ENCODE measurements around the gene LCN6. TPM values are rescaled to one million over a fixed set of nuclear protein-coding genes. Genes with fewer than 3 reads are reported as not detected.

The LCN6 gene
- polyA plus RNA-seq, 1 donor from 2014 or later: not detected

DNA sequence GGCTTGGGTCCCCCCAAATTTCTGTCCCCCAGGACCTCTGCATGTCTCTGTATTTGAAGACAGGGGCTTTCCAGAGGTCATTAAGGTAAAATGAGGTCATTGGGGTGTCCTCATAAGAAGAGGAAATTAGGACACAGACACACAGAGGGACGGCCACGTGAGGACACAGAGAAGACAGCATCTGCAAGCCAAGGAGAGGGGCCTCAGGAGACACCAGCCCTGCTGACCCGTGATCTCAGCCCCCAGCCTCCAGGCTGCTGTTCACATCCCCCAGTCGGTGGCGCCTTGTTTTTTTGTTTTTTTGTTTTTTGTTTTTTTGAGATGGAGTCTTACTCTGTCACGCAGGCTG is 46.6 kb upstream of the LCN6 start:
- no peaks in the 10 kb centered on the region for H3K27me3 ChIP-seq (ENCODE audit: insufficient read depth, low read depth, low read length)
- no peaks in the 10 kb centered on the region for H3K36me3 ChIP-seq (ENCODE audit: insufficient read depth, low read length)
- H3K27ac ChIP-seq (ENCODE audit: low read length): no peak overlapping the region
- no peak overlapping the region for H3K9ac ChIP-seq (ENCODE audit: low read length)
- H3K9me2 ChIP-seq (ENCODE audit: insufficient read depth, low read length): no peaks in the 10 kb centered on the region
- H3K4me2 ChIP-seq (ENCODE audit: low read length): no peak overlapping the region
- no peaks in the 10 kb centered on the region for H3K9me3 ChIP-seq (ENCODE audit: low read length)
- no peaks in the 10 kb centered on the region for H3K79me2 ChIP-seq (replicated peaks; ENCODE audit: insufficient read depth, low read length)
- no peak overlapping the region for H2AFZ ChIP-seq (ENCODE audit: low read depth, low read length)
- peaks cover 3% of the 10 kb centered on the region for H3F3A ChIP-seq (ENCODE audit: insufficient read depth, low read length, poor library complexity, severe bottlenecking)
- no peak overlapping the region for H3K4me3 ChIP-seq (ENCODE audit: low read length)
- TF ChIP-seq EP300 (conservative IDR thresholded peaks at IDR 0.05; ENCODE audit: poor library complexity, severe bottlenecking) (no peak), EZH2 (IDR thresholded peaks at IDR 0.05; ENCODE audit: borderline replicate concordance, insufficient read depth, low read length, poor library complexity, severe bottlenecking) (no peak), SMC3 (conservative IDR thresholded peaks at IDR 0.05; ENCODE audit: poor library complexity) (no peak), POLR2AphosphoS5 (IDR thresholded peaks at IDR 0.05) (no peak), TAF1 (IDR thresholded peaks at IDR 0.05; ENCODE audit: low read depth) (no peak), MXI1 (conservative IDR thresholded peaks at IDR 0.05; ENCODE audit: poor library complexity, severe bottlenecking) (no peak), RAD21 (conservative IDR thresholded peaks at IDR 0.05) (no peak)
- TF ChIP-seq, protein P1, sequence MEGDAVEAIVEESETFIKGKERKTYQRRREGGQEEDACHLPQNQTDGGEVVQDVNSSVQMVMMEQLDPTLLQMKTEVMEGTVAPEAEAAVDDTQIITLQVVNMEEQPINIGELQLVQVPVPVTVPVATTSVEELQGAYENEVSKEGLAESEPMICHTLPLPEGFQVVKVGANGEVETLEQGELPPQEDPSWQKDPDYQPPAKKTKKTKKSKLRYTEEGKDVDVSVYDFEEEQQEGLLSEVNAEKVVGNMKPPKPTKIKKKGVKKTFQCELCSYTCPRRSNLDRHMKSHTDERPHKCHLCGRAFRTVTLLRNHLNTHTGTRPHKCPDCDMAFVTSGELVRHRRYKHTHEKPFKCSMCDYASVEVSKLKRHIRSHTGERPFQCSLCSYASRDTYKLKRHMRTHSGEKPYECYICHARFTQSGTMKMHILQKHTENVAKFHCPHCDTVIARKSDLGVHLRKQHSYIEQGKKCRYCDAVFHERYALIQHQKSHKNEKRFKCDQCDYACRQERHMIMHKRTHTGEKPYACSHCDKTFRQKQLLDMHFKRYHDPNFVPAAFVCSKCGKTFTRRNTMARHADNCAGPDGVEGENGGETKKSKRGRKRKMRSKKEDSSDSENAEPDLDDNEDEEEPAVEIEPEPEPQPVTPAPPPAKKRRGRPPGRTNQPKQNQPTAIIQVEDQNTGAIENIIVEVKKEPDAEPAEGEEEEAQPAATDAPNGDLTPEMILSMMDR (IDR thresholded peaks at IDR 0.05; ENCODE audit: poor library complexity, severe bottlenecking): no peak
- TF ChIP-seq, protein P2, sequence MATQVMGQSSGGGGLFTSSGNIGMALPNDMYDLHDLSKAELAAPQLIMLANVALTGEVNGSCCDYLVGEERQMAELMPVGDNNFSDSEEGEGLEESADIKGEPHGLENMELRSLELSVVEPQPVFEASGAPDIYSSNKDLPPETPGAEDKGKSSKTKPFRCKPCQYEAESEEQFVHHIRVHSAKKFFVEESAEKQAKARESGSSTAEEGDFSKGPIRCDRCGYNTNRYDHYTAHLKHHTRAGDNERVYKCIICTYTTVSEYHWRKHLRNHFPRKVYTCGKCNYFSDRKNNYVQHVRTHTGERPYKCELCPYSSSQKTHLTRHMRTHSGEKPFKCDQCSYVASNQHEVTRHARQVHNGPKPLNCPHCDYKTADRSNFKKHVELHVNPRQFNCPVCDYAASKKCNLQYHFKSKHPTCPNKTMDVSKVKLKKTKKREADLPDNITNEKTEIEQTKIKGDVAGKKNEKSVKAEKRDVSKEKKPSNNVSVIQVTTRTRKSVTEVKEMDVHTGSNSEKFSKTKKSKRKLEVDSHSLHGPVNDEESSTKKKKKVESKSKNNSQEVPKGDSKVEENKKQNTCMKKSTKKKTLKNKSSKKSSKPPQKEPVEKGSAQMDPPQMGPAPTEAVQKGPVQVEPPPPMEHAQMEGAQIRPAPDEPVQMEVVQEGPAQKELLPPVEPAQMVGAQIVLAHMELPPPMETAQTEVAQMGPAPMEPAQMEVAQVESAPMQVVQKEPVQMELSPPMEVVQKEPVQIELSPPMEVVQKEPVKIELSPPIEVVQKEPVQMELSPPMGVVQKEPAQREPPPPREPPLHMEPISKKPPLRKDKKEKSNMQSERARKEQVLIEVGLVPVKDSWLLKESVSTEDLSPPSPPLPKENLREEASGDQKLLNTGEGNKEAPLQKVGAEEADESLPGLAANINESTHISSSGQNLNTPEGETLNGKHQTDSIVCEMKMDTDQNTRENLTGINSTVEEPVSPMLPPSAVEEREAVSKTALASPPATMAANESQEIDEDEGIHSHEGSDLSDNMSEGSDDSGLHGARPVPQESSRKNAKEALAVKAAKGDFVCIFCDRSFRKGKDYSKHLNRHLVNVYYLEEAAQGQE (IDR thresholded peaks at IDR 0.05; ENCODE audit: borderline replicate concordance): no peak
- H4K20me1 ChIP-seq (ENCODE audit: insufficient read depth): no peaks in the 10 kb centered on the region

DNA sequence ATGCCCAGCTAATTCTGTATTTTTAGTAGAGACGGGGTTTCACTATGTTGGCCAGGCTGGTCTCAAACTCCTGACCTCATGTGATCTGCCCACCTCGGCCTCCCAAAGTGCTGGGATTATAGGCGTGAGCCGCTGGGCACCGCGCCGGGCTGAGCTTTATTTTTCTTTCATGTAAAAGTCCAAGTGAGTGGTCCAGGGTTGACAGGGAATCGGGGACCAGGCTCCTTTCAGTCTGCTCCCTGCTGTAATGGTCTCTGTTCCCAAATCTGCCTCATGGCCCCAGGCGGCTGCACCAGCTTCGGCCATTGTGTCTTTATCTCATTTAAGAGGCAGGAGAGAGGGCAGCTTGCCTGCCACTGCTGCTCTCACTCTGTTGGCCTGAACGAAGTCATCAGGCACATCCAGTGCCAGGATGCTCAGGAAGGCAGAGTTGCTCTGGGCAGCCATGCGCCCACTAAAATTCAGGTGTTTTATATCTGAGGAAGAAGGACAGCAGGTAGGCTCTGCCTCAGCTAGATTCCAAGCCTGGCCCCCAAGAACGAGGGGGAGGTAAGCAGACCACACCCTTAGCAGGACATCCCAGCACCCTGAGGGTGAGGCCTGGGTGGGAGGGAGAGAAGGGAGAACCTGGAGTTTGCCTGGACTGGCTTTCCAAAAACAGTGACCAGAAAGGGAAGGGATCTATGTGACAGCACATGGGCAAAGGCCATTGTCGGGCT is 46.1 kb upstream of the LCN6 start:
- Histone ChIP-seq H3K27me3 (ENCODE audit: insufficient read depth, low read depth, low read length) (no peaks in the 10 kb centered on the region), H2AFZ (ENCODE audit: low read depth, low read length) (no peak overlapping the region), H3K4me2 (ENCODE audit: low read length) (no peak overlapping the region), H3K4me3 (ENCODE audit: low read length) (no peak overlapping the region), H3K79me2 (replicated peaks; ENCODE audit: insufficient read depth, low read length) (no peaks in the 10 kb centered on the region), H3K9me3 (ENCODE audit: low read length) (no peaks in the 10 kb centered on the region), H3K27ac (ENCODE audit: low read length) (no peak overlapping the region), H3K9me2 (ENCODE audit: insufficient read depth, low read length) (no peaks in the 10 kb centered on the region), H4K20me1 (ENCODE audit: insufficient read depth) (no peaks in the 10 kb centered on the region), H3F3A (ENCODE audit: insufficient read depth, low read length, poor library complexity, severe bottlenecking) (peaks cover 3% of the 10 kb centered on the region), H3K9ac (ENCODE audit: low read length) (no peak overlapping the region), H3K36me3 (ENCODE audit: insufficient read depth, low read length) (no peaks in the 10 kb centered on the region)
- TF ChIP-seq MXI1 (conservative IDR thresholded peaks at IDR 0.05; ENCODE audit: poor library complexity, severe bottlenecking) (no peak), SMC3 (conservative IDR thresholded peaks at IDR 0.05; ENCODE audit: poor library complexity) (no peak), EP300 (conservative IDR thresholded peaks at IDR 0.05; ENCODE audit: poor library complexity, severe bottlenecking) (no peak), EZH2 (IDR thresholded peaks at IDR 0.05; ENCODE audit: borderline replicate concordance, insufficient read depth, low read length, poor library complexity, severe bottlenecking) (no peak), RAD21 (conservative IDR thresholded peaks at IDR 0.05) (no peak), POLR2AphosphoS5 (IDR thresholded peaks at IDR 0.05) (no peak), TAF1 (IDR thresholded peaks at IDR 0.05; ENCODE audit: low read depth) (no peak)
- TF ChIP-seq, protein P1 (IDR thresholded peaks at IDR 0.05; ENCODE audit: poor library complexity, severe bottlenecking): no peak
- TF ChIP-seq, protein P2 (IDR thresholded peaks at IDR 0.05; ENCODE audit: borderline replicate concordance): no peak
